ENCODE results near the gene GRIN2C.

GRCh38 chr17:74855323-74855722 is 4.4 kb downstream of the GRIN2C start:
- TF ChIP-seq CTCF (IDR thresholded peaks at IDR 0.05; ENCODE audit: low read depth, low read length) (no peak), POLR2A (IDR thresholded peaks at IDR 0.05; ENCODE audit: extremely low read depth, insufficient read length) (no peak), MAX (IDR thresholded peaks at IDR 0.05; ENCODE audit: low read depth, low read length) (no peak)

All from NB4 (cell line).